Measurements from ENCODE around the gene ARHGAP15.

Gene ARHGAP15

GRCh38 chr2:143417428-143417827 is 288.2 kb downstream of the ARHGAP15 start:
- H4K8ac ChIP-seq (ENCODE audit: low read depth, low read length) = no peak overlapping the region
- H2AFZ ChIP-seq (ENCODE audit: low read length) = no peak overlapping the region
- no peak overlapping the region for H3K9ac ChIP-seq (ENCODE audit: low read depth, low read length, poor library complexity)
- no peak overlapping the region for H3K14ac ChIP-seq (ENCODE audit: low read length)
- no peak for DNase-seq (ENCODE audit: low spot score)
- H3K23ac ChIP-seq (ENCODE audit: low read depth, low read length, poor library complexity) = no peak overlapping the region
- H3K9me3 ChIP-seq (replicated peaks in 1 of 2; ENCODE audit: control insufficient read depth in 2 of 2, insufficient read depth in 1 of 2, low read depth in 1 of 2, low read length in 2 of 2) = no peaks in the 10 kb centered on the region
- no peak overlapping the region for H3K27ac ChIP-seq (replicated peaks; ENCODE audit: low read length)
- H2BK120ac ChIP-seq (ENCODE audit: low read depth, low read length) = no peak overlapping the region
- no peak overlapping the region for H3K4ac ChIP-seq (ENCODE audit: low read length)
- no peak overlapping the region for H2BK15ac ChIP-seq (ENCODE audit: low read length)
- no peak overlapping the region for H2BK12ac ChIP-seq (ENCODE audit: low read length)
- WGBS, 2 donors (ENCODE audit: extremely low coverage in 2 of 2, insufficient read length in 2 of 2, insufficient replicate concordance in 1 of 2) = no CpG with 5 or more reads among the region's 2 CpGs
- H3K27me3 ChIP-seq (ENCODE audit: control insufficient read depth in 3 of 3, insufficient read depth in 3 of 3, low read depth in 1 of 3, low read length in 3 of 3) = no peaks in the 10 kb centered on the region
- no peaks in the 10 kb centered on the region for H3K4me1 ChIP-seq (ENCODE audit: control insufficient read depth in 2 of 2, insufficient read depth in 1 of 2, low read depth in 1 of 2, low read length in 2 of 2)
- no peak overlapping the region for H2AK5ac ChIP-seq (ENCODE audit: low read depth, low read length)
- H3K4me3 ChIP-seq (ENCODE audit: low read length in 2 of 2) = no peak overlapping the region
- H3K36me3 ChIP-seq (replicated peaks in 1 of 2; ENCODE audit: control insufficient read depth in 2 of 2, insufficient read depth in 2 of 2, low read length in 2 of 2) = no peaks in the 10 kb centered on the region
- no peak overlapping the region for H3K4me2 ChIP-seq (ENCODE audit: insufficient read depth, low read length, poor library complexity, severe bottlenecking)
- no peak overlapping the region for H2BK5ac ChIP-seq (ENCODE audit: low read length)
- H4K91ac ChIP-seq (ENCODE audit: low read depth, low read length, poor library complexity) = no peak overlapping the region
- no peaks in the 10 kb centered on the region for H3K79me1 ChIP-seq (ENCODE audit: low read depth, low read length)
- H3K18ac ChIP-seq (ENCODE audit: low read length) = no peak overlapping the region

- no peak overlapping the region for H4K8ac ChIP-seq (ENCODE audit: low read depth, low read length)
- H3K4ac ChIP-seq (ENCODE audit: low read length) = no peak overlapping the region
- no peak overlapping the region for H2BK12ac ChIP-seq (ENCODE audit: low read length)
- no peak overlapping the region for H2BK120ac ChIP-seq (ENCODE audit: low read depth, low read length)
- H3K18ac ChIP-seq (ENCODE audit: low read length) = no peak overlapping the region
- no peaks in the 10 kb centered on the region for H3K4me1 ChIP-seq (ENCODE audit: control insufficient read depth in 2 of 2, insufficient read depth in 1 of 2, low read depth in 1 of 2, low read length in 2 of 2)
- H3K23ac ChIP-seq (ENCODE audit: low read depth, low read length, poor library complexity) = no peak overlapping the region
- no peaks in the 10 kb centered on the region for H3K36me3 ChIP-seq (replicated peaks in 1 of 2; ENCODE audit: control insufficient read depth in 2 of 2, insufficient read depth in 2 of 2, low read length in 2 of 2)
- H3K4me3 ChIP-seq (ENCODE audit: low read length in 2 of 2) = no peak overlapping the region
- H3K27ac ChIP-seq (replicated peaks; ENCODE audit: low read length) = no peak overlapping the region
- H4K91ac ChIP-seq (ENCODE audit: low read depth, low read length, poor library complexity) = no peak overlapping the region
- no peak overlapping the region for H2BK15ac ChIP-seq (ENCODE audit: low read length)
- H3K14ac ChIP-seq (ENCODE audit: low read length) = no peak overlapping the region
- H3K4me2 ChIP-seq (ENCODE audit: insufficient read depth, low read length, poor library complexity, severe bottlenecking) = no peak overlapping the region
- no peak overlapping the region for H2AFZ ChIP-seq (ENCODE audit: low read length)
- H3K79me1 ChIP-seq (ENCODE audit: low read depth, low read length) = no peaks in the 10 kb centered on the region
- no CpG with 5 or more reads among the region's 3 CpGs for WGBS, 2 donors (ENCODE audit: extremely low coverage in 2 of 2, insufficient read length in 2 of 2, insufficient replicate concordance in 1 of 2)
- no peak overlapping the region for H2AK5ac ChIP-seq (ENCODE audit: low read depth, low read length)
- H2BK5ac ChIP-seq (ENCODE audit: low read length) = no peak overlapping the region
- no peak overlapping the region for H3K9ac ChIP-seq (ENCODE audit: low read depth, low read length, poor library complexity)
- no peak for DNase-seq (ENCODE audit: low spot score)
- H3K27me3 ChIP-seq (ENCODE audit: control insufficient read depth in 3 of 3, insufficient read depth in 3 of 3, low read depth in 1 of 3, low read length in 3 of 3) = no peaks in the 10 kb centered on the region
- no peaks in the 10 kb centered on the region for H3K9me3 ChIP-seq (replicated peaks in 1 of 2; ENCODE audit: control insufficient read depth in 2 of 2, insufficient read depth in 1 of 2, low read depth in 1 of 2, low read length in 2 of 2)
These were observed 291.1 kb downstream of the ARHGAP15 start for GRCh38 chr2:143420313-143420712.

GRCh38 chr2:143422681-143423080 is 293.5 kb downstream of the ARHGAP15 start:
- Histone ChIP-seq H2BK15ac (ENCODE audit: low read length) (no peak overlapping the region), H3K27ac (replicated peaks; ENCODE audit: low read length) (no peak overlapping the region), H4K8ac (ENCODE audit: low read depth, low read length) (no peak overlapping the region), H2BK120ac (ENCODE audit: low read depth, low read length) (no peak overlapping the region), H3K4me3 (ENCODE audit: low read length in 2 of 2) (no peak overlapping the region), H3K18ac (ENCODE audit: low read length) (no peak overlapping the region), H2AFZ (ENCODE audit: low read length) (no peak overlapping the region), H2BK5ac (ENCODE audit: low read length) (no peak overlapping the region), H3K4ac (ENCODE audit: low read length) (no peak overlapping the region), H3K79me1 (ENCODE audit: low read depth, low read length) (no peaks in the 10 kb centered on the region), H3K23ac (ENCODE audit: low read depth, low read length, poor library complexity) (no peak overlapping the region), H3K4me1 (ENCODE audit: control insufficient read depth in 2 of 2, insufficient read depth in 1 of 2, low read depth in 1 of 2, low read length in 2 of 2) (no peaks in the 10 kb centered on the region), H2AK5ac (ENCODE audit: low read depth, low read length) (no peak overlapping the region), H3K9me3 (replicated peaks in 1 of 2; ENCODE audit: control insufficient read depth in 2 of 2, insufficient read depth in 1 of 2, low read depth in 1 of 2, low read length in 2 of 2) (no peaks in the 10 kb centered on the region), H3K14ac (ENCODE audit: low read length) (no peak overlapping the region), H4K91ac (ENCODE audit: low read depth, low read length, poor library complexity) (no peak overlapping the region), H3K36me3 (replicated peaks in 1 of 2; ENCODE audit: control insufficient read depth in 2 of 2, insufficient read depth in 2 of 2, low read length in 2 of 2) (no peaks in the 10 kb centered on the region), H2BK12ac (ENCODE audit: low read length) (no peak overlapping the region), H3K27me3 (ENCODE audit: control insufficient read depth in 3 of 3, insufficient read depth in 3 of 3, low read depth in 1 of 3, low read length in 3 of 3) (no peaks in the 10 kb centered on the region), H3K9ac (ENCODE audit: low read depth, low read length, poor library complexity) (no peak overlapping the region), H3K4me2 (ENCODE audit: insufficient read depth, low read length, poor library complexity, severe bottlenecking) (no peak overlapping the region)
- no peak for DNase-seq (ENCODE audit: low spot score)
- WGBS, 2 donors (ENCODE audit: extremely low coverage in 2 of 2, insufficient read length in 2 of 2, insufficient replicate concordance in 1 of 2) = no CpG with 5 or more reads among the region's 3 CpGs

GRCh38 chr2:143425896-143426295 is 296.7 kb downstream of the ARHGAP15 start:
- Histone ChIP-seq H3K4me2 (ENCODE audit: insufficient read depth, low read length, poor library complexity, severe bottlenecking) (no peak overlapping the region), H3K4me3 (ENCODE audit: low read length in 2 of 2) (no peak overlapping the region), H2AK5ac (ENCODE audit: low read depth, low read length) (no peak overlapping the region), H2AFZ (ENCODE audit: low read length) (no peak overlapping the region), H3K18ac (ENCODE audit: low read length) (no peak overlapping the region), H3K23ac (ENCODE audit: low read depth, low read length, poor library complexity) (no peak overlapping the region), H3K79me1 (ENCODE audit: low read depth, low read length) (no peaks in the 10 kb centered on the region), H3K9ac (ENCODE audit: low read depth, low read length, poor library complexity) (no peak overlapping the region), H3K4ac (ENCODE audit: low read length) (no peak overlapping the region), H2BK15ac (ENCODE audit: low read length) (no peak overlapping the region), H2BK5ac (ENCODE audit: low read length) (no peak overlapping the region), H4K8ac (ENCODE audit: low read depth, low read length) (no peak overlapping the region), H3K36me3 (replicated peaks in 1 of 2; ENCODE audit: control insufficient read depth in 2 of 2, insufficient read depth in 2 of 2, low read length in 2 of 2) (no peaks in the 10 kb centered on the region), H4K91ac (ENCODE audit: low read depth, low read length, poor library complexity) (no peak overlapping the region), H2BK120ac (ENCODE audit: low read depth, low read length) (no peak overlapping the region), H3K4me1 (ENCODE audit: control insufficient read depth in 2 of 2, insufficient read depth in 1 of 2, low read depth in 1 of 2, low read length in 2 of 2) (no peaks in the 10 kb centered on the region), H2BK12ac (ENCODE audit: low read length) (no peak overlapping the region), H3K9me3 (replicated peaks in 1 of 2; ENCODE audit: control insufficient read depth in 2 of 2, insufficient read depth in 1 of 2, low read depth in 1 of 2, low read length in 2 of 2) (no peaks in the 10 kb centered on the region), H3K14ac (ENCODE audit: low read length) (no peak overlapping the region), H3K27me3 (ENCODE audit: control insufficient read depth in 3 of 3, insufficient read depth in 3 of 3, low read depth in 1 of 3, low read length in 3 of 3) (no peaks in the 10 kb centered on the region), H3K27ac (replicated peaks; ENCODE audit: low read length) (no peak overlapping the region)
- WGBS, 2 donors (ENCODE audit: extremely low coverage in 2 of 2, insufficient read length in 2 of 2, insufficient replicate concordance in 1 of 2) = no CpG with 5 or more reads among the region's 1 CpG
- no peak for DNase-seq (ENCODE audit: low spot score)
